Airway epithelial cell (primary cell): Measurements from ENCODE around the gene INPP5D. TPM values are rescaled to one million over a fixed set of nuclear protein-coding genes. Genes with fewer than 3 reads are reported as not detected.

ENCODE experiments used
- total RNA-seq: library from RNA; depleted of rRNA; stranded (reverse); fragments of >200 nt; gene quantifications from 2 replicates; pipeline ENCODE4 v1.2.3, GENCODE V29; 2015

The INPP5D gene
- 24.9 and 33.6 TPM in 2 replicates for total RNA-seq

GRCh38 chr2:233059797-233060500 lies at the start of gene INPP5D:
INPP5D (plus strand) TSS chr2:233060342; CDS start chr2:233060479, 137 bp downstream.

GRCh38 chr2:233013027-233013461 lies 47.1 kb upstream of the INPP5D start, which contains the start of gene NGEF:
NGEF (minus strand) TSS chr2:233013256; CDS start chr2:232974890, 38,366 bp downstream.

GRCh38 chr2:233032551-233033320 lies 27.4 kb upstream of the INPP5D start, which contains the start of gene NEU2:
NEU2 (plus strand) TSS chr2:233032672; CDS start chr2:233032672, 0 bp downstream.

GRCh38 chr2:233251306-233252116 lies 191.4 kb downstream of the INPP5D start, which contains the start of gene ATG16L1:
ATG16L1 (plus strand) TSS chr2:233251673; CDS start chr2:233251828, 155 bp downstream.

Other genes with a start within 250 kb of the INPP5D start
- 0.88 and 1.4 TPM in 2 replicates for gene SNORC, start 190.1 kb upstream of the INPP5D start, total RNA-seq
- 3.6 and 7.6 TPM in 2 replicates for gene NGEF, start 47.1 kb upstream of the INPP5D start, total RNA-seq
- gene NEU2, start 27.7 kb upstream of the INPP5D start, total RNA-seq: not detected in 2 replicates
- gene ATG16L1, start 191.3 kb downstream of the INPP5D start, total RNA-seq: 22.7 and 23.7 TPM in 2 replicates
- not detected in 2 replicates for gene SAG, start 247.5 kb downstream of the INPP5D start, total RNA-seq